ENCODE data around the gene TENM4.

Gene TENM4

DNA sequence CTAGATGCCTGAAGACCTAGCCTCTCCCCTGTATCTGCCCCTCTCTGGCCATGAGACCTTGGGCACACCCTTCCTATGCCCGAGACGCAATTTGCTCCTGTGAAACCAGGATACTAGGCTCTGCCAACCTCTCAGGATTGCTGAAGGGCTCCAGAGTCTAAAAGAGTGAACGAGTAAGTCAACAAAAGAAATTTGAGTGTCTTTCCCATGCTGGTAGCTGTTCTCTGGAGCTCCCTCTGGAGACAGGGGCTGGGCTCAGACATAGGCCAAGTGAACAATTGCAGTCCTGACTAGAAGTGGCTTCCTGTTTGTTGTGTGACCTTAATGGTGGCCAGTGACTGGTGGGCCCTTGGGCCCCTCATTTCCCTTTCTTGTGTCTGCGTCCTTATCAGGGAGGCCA lies 677.2 kb downstream of the TENM4 start:
- no peak for DNase-seq

DNA sequence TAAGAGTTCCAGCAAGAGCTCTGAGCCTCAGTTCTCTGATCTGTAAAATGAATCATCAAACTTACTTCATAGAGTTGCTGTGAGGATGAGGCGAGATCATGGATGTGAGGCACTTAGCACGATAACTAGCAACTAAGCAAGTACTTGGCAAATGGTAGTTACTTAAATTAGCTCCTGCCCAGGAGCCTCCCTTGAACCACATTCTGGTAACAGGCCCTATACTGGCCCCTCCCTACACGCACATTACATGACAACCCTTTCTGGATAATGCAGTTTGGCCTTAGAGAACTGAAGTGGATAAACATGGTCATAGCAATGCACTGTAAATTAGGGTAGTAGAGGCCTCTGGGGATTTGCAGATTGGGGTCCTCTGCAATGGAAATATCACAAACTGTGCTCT lies 678.7 kb downstream of the TENM4 start:
- DNase-seq, result no peak

DNA sequence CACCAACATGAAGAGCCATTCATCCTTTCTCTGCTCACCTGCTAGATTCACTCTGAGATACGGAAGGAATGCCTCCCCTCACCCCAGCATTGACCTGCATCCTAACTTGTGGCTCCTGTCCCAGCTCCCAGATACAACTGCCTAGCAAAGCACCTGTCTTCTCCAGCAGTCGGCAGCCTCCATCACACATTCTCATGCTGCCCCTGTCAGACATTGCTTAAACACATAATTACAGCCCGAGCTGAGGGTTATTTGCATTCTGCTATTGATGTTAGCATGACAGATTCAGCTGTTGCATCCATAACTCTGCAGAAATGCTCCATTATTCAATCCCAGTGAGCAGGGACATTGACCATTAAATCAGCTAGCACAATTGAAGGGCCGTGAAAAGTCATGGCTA lies 681.8 kb downstream of the TENM4 start:
- no peak for DNase-seq

DNA sequence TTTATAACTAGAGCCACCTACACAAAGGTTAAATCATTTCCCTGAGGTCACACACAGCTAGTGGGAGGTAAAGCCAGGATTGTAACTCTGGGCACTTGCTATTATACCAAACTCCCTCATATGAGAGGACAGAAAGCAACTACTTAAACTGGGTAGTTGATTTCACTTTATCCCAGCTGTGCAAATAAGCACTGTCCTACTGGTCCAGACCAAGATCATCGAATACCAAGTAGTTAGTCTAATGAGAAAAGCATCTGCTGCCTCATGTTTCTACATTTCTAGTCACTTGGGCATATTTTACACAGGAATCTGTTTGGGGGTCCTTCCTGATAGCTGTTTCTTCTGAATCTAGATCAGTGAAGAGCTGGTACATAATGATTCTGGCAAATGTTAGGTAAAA lies 687.5 kb downstream of the TENM4 start:
- no peak for DNase-seq

DNA sequence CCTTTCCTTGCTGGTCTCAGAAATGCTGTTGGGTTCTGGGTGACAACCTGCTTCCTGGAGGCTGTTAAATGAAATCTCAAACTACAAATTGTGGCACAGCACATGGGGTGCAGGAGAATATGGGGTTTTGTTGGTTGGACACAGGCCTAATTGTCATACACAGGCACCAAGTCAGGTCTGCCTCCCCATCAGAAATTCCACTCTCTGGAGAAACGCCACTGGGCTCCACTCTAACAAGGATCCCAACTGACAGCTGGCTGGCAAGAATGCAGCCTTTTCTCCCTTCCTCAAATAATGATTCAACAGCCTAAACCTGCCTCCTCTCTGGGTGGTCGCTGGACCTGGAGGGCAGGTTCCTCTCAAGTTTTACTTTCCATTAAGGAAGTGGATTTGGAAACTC lies 688.3 kb downstream of the TENM4 start:
- no peak for DNase-seq

DNA sequence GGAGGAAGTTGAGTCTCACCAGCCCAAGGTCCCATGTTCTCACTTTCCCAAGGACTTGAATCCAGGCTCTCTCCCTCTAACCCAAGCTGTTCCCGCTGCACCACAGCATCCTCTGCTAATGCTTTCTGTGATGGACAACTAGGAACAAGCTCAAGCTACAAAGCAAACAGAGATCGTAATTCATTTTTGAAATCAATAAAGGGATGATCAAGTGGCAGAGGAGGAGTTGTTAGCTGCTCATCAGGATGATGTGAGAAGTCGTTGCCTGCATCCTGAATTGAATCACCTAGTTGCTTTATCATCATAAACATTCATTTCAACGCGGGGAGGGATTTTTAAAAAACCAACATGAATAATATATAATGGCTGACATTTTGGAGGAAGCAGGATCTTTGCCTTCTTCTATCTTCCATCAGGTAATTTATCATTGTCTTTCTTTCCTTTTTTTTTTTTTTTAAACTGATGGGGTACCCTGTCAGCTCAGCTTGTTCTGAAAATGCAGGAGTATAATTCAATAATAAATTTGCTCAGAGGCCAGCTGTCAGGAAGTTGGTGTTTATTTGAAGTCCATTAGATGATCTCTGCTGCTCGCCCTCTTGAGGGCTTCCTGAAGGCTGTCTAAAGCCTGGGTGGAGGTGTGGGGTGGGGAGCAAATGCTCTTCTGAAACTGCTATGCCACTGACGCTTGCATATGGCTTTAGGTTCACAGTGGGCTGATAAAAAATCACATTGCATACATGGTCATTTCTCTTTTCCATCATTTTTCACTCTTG lies 691.7 kb downstream of the TENM4 start:
- DNase-seq, result no peak

DNA sequence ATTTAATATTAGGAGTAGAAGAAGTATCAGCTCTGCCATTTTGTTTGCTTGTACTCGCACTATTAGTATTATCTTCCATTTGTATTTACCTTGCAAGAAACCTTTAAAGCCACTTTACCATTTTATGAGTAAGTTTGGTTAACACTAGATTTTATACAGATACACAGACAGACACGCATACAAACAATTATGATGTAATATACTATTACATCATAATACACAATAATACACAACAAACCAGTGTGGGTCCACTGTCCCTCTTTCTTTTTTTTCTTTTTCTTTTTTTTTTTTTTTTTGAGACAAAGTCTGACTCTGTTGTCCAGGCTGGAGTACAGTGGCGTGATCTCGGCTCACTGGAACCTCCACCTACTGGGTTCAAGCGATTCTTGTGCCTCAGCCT lies 695.9 kb downstream of the TENM4 start:
- DNase-seq, result no peak

DNA sequence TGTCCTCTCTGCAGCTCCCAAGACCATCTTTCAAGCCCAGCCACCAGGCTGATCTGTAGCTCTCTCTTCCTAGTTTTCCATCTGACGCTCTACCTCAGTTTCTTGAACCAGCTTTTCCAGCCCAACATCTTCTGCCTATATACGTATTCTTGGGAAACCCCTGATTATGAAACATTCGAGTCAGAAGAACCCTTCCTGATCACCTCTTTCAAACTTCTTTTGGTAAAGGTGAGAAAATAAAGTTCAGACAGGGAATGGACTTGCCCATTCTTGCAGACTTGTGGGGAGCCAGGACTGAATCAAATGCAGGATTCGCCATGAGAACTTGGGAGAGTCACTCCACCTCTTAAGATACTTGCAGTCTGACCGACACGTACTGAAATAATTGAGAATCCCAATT lies 696.6 kb downstream of the TENM4 start:
- DNase-seq, result no peak

DNA sequence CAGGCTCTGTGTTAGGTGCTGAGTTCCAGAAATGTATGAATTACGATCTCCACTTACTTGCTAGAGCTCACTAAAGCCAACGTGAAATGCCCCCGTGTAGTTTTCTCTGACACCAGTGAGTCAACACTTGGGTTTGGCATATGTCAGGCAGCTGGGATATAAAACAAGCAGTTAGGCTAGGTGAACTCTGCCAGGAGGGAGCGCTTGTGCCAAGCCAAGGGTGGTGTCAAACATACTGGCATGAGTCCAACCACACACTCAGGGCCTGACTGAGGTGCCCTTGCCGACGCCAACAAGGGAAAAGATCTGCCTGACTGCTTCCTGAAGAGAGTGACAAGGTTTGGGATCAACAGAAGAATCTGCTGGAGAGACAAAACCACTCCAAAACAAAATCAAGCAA lies 698.4 kb downstream of the TENM4 start:
- no peak for DNase-seq

DNA sequence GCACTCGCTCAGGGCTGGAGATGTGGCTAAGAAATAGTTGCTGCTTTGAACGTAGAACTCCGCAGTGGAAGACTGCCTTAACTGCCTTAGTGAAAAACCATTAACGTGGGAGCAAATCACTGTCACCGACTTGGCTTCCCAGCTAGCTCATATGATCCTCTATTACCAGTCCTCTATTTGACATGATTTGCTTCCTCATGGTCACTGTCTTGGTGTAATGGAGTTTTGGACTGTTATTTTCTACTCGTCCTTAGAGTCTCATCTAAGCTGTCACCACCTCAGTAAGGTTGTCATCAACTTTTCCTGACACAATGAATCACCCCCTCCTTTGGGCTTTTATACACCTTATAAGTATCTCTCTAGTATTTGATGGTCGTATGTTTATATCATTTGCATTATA lies 699.1 kb downstream of the TENM4 start:
- no peak for DNase-seq

DNA sequence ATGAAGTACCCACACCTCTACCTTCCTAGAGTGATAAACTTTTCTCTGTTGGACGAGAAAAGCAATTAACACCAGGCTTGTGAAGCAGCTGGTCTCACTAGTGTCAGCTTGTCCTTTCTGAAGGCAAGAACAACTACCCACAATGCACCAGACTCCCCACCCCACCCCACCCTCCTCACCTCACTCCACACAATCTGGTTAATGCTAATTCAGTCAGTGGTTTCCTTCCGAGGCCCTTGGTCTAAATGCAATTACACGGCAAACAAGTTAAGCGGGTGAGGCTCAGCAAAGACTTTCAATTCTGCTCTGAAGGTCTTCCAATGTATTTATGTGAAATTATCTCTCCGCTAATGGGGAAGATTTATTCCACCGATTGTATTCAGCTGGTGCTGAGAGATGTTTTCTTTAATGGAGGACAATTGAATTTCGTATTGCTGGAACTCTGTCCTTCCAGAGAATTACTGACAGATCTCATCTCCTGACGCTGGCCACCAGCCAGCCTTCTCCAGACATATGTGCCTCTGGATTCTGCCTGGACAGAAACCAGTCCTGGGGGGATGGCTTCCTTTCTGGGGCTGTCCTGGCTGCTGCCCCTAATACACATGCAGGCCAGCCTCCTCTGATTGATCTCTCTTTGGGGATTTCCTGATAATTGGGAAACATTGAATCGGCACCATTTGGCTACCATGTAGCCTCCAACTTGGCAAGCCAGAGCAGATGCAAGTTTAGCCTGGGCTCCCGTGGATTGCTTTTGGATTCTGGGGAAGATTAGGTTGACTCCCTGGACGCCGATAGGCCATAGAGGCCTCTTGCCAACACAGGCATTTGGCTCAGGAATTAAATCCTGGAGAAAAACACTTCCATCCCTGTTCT lies 700.4 kb downstream of the TENM4 start:
- DNase-seq, result peak; percentile 24

DNA sequence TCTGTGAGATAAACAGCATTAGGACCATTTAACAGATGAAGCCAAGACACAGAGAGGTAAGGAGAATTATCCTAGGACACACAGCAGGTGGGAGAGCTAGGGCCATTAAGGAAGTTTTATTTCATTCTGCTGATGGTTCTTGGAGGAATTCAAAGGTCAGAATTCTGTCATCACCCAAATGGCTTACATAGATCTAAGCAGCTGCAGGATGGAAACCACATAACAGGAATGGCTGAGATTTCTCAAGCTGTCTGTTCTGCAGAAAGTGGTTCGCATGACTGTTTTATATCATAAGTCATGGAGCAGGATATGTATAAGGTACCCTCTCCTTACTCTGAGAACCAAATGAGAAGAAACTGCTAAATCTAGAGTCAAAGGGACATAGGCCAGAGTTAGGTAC lies 702.9 kb downstream of the TENM4 start:
- DNase-seq, result no peak

DNA sequence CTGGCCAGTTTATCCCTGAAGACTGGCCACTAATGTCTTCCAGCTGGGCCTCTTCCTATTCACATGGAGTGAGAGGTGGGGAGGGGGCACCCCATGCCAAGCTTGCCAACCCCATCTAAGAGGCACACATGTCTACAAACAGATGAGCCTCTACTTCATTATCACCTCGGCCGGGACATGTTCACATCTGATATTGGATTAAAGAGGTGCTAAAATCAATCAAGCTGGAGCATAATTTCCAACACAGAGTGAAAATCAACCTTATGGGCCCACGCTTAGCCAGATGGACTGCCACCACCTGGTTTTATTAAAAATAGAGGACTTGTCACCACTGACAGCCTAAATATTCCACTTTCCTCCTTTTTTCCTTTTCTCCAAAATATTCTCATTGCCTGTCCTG lies 703.5 kb downstream of the TENM4 start:
- DNase-seq, result no peak

DNA sequence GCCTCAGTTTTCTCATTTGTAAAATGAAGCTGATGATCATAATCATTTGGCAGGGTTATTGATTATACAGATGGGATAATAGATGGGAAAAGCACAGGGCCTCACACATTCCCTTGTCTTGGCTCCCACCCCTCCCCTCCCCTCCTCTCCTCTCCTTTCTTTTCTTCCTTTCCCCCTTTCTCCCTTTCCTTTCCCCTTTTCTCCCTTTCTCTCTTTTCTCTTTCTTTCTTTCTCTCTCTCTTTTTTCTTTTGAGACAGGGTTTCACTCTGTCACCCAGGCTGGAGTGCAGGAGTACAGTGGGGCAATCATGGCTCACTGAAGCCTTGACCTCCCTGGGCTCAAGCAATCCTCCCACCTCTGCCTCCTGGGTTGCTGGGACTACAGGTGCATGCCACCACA lies 705.1 kb downstream of the TENM4 start:
- DNase-seq, result no peak

DNA sequence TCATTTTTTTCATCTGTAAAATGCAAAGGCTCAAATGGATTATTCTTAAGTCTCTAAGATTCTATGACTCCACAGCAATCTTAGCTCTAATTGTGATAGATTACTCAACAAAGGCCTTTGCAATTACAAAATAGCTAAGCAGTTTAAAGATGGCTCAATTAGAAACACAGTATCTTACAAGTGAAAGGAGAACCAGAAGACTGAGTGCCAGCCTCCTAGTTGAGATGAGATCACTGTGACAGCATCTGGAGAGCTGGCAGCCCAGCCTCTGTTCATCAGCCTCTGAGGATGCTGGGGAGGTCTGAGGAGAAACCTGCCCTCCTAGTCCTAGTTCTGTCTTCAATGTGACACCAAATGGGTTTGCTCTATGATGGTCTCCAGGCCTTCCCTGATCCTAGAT lies 707.8 kb downstream of the TENM4 start:
- DNase-seq, result peak; percentile 78

DNA sequence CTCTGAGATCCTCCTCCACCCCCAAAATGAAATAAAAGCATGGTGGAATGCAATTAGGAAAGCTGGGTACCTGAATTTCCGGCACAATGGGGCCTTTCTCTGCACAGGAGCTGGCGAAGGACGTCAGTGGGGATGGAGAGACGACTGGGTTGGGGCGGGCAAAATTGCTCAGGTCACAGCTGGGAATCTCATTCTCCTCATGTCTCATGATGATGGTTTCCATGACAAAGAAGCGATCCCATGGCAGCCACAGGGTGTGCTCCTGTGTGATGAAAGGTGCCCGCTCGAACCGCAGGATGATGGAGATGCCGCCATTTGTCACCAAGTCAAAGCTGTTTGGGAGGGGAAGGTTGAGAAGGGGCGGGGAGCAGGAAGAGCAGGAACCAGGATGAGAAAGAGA lies 708.6 kb downstream of the TENM4 start:
- DNase-seq, result no peak

DNA sequence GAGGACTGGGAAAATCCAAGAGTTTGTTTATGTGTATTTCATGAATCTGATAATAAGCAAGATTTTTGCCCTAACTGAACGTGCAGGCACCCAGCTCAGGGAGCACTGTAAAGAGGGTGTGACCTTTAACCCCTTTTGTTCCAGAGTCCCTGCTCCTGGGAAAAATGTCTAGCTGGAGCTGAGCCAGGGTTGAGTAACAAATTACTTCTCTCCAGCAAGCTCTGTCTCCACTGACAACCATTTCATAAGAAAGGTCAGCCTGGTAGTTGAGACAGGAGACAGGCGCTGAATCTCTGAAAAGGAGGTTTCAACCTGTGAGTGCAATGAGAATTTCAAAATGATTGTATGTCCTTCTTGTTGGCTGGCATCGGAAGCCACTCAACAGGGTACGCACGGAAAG lies 709.8 kb downstream of the TENM4 start:
- no peak for DNase-seq

DNA sequence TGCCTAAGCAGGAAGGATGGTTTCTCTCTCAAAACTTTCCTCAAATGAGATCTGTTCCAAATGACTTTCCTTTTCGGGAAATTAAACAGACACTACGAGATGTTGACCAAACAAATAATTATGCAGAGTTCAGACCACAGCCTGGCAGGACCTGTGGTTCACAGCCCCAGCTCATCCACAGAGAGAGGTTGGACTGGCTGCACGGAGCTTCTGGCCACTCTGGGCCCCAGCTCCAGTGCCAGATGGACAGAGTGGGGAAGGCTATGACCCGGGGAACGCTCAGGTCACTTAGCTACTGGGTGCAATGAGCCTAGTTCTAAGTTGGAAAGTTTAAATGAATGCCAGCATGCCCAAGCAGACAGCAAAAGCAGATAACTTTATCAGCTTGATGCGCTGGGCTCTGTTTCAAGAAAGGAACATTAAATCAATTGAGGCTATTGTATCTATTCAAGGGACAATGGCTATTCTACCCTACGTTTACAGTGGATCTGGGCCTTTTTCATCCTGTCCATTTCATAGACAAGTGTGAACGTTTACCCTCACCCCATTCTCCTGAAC lies 710.5 kb downstream of the TENM4 start:
- no peak for DNase-seq

DNA sequence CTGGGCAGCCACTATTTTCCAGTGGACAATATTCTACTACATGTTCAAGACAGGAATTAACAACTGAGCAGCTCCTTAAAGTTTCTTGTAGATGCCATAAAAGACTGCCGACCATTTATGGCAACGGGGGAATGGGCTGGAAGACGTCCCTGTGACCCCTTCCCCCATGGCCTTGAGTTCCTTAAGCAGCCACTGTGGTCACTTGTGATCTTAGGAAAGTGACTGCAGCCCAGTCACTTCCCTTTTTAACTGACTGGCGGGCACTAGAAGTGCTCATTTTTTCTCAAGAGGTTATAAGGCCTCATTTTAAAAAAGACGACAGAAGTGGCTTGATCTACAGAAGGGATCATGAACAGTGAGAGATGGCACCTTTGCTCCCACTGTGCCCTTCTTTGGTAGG lies 713.0 kb downstream of the TENM4 start:
- DNase-seq, result peak; percentile 87

DNA sequence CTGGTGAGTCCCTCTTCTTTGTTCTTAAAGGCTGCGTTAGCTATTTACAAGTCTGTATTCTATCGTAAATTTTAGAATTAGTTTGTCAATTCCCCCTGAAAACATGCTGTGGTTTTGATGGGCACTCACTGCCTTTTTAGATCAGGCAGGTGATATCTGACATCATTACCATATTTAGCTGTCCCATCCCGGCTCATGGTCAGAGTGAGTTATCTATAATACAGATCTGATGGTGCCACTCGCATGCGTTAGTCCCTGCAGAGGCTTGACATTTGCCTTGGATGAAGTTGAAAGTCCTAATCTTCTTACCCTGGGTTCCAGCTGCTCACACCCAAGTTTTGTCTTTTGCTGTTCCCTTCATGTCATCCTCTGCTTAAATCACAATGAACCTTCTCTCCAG lies 715.6 kb downstream of the TENM4 start:
- no peak for DNase-seq

DNA sequence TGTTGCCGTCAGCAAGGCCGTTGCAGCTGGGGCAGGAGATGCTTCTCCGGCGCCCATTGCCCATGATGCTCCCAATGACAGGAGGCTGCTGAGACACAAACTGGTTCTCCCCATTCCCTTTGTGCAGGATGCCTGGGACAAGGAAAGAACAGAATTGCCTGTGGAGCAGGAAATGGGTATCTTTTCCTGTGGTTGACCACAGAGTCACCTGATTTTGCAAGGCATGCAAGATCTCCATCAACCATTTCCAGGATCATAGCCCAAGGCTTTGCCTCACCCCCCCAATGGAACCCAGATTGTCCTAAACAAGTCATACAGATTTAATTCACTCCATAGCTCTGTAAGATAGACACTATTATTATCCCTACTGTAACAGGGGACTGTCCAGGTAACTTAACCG lies 718.0 kb downstream of the TENM4 start:
- no peak for DNase-seq

DNA sequence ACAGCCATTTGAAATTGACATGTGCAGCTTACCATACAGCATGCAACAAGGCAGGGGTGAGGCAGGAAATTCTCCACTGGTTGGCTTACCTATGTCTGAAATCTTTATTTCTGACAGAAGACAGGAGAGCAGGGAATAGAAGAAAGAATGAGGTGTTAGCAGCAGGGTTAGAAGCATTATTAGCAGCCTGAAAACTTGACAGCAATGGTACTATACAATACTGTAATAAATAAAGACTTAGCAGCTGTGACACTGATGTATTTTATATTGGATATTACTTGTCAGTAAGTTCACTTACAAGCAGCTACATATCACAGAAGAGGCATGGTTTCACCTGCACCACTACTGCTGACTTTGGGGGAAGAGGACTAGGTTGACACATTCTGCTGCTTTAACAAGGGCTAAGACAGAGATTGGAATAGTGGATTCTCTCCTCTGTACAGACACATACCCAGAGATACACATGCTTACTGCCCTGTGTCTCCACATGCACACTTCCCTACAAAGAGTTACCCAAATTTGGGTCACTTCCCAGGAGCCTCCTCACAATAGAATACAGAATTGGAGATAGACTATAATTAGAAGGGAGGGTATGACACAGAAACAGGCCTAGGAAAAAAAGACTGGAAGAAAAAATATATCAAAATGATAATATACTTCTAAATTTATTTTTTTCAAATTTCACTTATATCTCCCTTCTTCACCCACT lies 720.4 kb downstream of the TENM4 start:
- DNase-seq, result no peak

DNA sequence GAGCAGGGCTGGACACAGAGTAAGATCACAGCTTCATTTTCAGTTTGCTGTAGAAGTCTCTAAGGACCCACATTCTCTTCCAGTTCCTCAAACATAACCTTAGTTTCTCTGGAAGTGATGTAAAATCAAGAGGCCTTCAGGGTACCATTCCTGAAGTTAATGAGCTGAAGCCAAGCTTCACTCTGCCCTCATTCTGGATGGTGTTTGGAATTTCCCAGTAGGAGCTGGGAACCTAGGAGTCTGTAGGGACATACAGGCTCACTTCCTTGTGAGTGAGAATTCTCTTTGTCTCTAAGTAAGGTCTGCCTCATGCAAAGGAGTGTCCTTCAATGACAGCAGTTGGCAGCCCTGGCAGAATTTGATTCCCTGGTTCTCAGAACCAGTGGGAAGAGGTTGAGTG lies 723.8 kb downstream of the TENM4 start:
- no peak for DNase-seq
